GM12873 (cell line): ENCODE measurements around the gene FGF21.

ENCODE experiments used
- CTCF ChIP-seq: IDR thresholded peaks from 2 replicates; pipeline ENCODE4 v1.5.1; 2012; ENCODE audit warnings: low read depth, mild to moderate bottlenecking, moderate library complexity, low read length, control low read depth; ENCODE audit not compliant: insufficient read depth; ENCODE audit errors: missing control alignments

The FGF21 gene

DNA sequence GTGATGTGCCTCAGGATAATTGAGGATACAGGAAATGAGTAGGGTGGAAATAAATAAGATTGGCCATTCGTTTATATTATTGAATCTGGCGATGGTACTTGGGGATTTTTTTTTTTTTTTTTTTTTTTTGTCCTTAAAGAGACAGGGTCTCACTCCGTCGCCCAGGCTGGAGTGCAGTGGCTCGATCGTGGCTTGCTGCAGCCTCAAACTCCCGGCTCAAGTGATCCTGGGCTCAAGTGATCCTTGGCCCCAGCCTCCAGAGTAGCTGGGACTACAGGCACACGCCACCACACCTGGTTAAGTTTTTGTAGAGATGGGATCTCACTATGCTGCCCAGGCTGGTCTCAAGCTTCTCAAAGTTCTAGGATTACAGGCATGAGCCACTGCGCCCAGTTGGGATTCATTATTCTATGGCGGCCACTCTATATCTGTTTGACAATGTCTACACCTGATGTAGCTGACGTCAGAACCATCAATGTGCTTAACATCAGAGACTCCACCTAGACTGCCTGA lies 33.1 kb upstream of the FGF21 start:
- no peak for TF ChIP-seq CTCF

DNA sequence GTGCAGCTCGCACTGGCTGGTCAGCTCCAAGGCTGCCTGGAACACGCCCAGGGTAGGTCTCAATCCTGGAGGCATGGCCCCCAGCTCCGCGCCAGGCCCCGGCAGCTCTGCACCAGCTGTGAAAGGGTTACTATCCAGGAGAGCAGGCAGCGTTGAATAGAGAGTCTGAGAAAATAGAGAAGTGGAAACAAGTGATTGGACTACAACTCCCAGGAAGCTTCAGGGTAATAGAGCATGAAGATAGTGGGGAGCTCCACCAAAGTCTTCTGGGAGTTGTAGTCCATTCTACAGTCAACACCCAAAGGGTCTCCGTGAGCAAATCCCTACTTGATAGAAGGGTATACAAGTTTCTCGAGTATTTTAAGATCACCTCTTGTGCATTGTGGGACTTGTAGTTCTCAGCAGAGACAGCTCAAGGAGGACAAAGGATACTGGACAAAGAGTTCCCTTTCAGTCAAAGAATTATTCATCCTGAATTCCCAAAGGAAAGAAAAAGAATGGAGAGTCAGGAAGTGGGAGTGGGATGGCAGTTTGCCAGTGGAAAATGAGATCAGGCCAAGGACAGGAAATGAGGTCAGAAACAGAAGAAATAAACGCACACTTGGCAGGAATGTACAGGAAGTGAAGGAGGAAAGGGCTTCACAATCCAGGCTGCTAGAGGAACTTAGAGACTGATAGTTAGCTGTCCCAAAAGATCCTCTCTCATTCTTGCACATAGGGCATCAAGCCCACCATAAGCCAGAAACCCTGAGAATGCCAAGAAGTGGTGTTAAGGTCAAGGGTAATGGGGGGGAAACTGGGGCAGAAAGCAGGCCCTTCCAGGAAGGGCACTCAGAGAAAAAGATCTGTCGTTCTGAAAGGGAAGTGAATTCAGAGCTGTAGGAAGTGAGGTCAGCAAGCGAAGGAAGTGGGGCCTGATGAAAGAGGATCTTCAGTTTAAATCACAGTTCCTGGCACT lies 30.2 kb upstream of the FGF21 start:
- TF ChIP-seq CTCF = no peak

DNA sequence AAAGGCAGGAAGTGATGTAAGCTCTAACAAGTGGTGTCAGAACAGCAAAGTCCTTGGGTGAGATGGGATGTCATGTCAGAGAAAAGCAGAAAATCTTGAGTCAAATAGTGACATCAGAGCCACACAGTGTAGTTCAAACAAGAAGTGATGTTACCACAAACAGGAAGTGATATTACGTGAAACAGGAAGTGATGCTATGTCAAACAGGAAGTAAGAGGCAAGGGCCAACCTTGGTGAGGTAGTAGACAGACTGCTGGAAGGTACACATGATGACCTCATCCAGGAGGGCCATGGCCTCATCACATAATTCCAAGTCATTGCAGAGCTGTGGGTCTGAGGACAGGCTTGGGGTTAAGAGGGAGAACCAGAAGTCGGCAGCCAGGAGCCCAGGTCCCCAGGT lies 28.8 kb upstream of the FGF21 start:
- no peak for TF ChIP-seq CTCF

DNA sequence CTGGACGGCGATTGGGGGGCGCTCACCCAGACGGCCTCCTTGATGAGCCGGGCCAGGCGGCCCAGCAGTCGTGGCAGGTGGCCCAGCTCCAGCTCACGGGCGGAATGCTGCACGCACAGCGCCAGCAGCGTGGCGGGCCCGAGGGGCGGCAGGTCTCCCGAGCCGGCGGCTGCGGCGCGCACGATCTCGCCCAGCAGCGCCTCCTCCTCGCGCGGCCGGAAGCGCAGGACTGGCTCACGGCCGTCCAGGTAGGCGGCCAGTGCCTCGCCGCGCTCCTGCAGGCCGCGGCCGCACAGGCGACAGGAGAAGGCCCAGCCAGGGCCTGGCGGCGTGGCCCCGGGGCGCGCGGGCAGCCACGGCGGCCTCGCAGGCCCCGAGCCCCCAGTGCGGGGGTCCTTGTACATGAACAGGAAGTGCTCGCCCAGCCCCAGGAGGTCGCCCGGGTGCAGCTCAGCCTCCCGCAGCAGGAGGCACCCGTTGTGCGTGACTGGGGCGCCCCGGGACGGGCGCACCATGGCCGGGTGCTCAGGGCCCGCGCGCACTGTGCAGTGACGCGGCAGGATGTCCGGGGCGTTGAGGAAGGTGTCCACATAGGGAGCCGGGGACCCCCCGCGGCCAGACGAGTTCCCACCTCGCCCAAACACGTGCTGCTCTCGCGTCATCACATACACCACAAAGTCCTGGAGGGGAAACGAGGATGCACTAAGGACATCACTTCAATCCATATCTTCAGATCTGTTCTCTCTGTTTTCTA lies 26.2 kb upstream of the FGF21 start:
- TF ChIP-seq CTCF = no peak

- no peak for TF ChIP-seq CTCF
Observed at GRCh38 chr19:48731452-48731851, 23.9 kb upstream of the FGF21 start.

DNA sequence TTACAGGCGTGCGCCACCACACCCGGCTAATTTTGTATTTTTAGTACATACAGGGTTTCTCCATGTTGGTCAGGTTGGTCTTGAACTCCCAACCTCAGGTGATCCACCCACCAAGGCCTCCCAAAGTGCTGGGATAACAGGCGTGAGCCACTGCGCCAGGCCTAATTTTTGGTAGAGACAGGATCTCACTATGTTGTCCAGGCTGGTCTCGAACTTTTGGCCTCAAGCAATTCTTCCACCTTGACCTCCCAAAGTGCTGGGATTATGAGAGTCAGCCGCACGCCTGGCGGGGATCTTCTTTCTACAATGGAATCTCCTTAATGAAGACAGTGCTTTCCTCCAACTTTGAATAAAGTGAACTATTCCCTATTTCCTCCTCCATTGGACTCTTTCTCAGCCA lies 20.7 kb upstream of the FGF21 start:
- no peak for TF ChIP-seq CTCF

DNA sequence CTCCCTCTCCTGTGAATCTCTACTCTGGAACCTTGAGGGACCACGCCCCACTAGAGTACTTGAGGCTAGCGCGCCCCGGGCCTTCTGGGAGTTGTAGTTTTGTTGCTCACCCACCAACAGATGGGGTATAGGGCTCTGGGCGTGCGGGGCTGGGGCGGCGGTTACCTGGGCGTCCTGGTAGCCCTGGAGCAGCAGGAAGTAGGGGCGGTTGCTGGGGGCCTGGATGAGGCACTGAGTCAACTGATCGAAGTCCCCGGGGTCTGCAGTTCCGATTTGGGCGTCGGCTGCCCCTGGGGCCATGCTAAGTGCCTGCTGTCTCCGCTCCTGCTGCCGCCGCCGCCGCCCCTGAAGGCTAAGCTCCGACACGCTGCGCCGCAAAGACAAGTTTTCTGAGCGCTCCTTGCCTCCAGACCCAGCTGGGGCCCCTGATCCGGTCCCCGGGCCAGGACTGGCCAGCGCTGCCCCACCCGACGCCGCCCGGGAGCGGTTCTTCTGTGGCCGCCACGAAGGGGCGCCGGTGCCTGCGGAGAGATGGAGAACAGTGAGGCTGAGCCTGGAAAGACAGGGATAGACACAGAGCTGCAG lies 20.2 kb upstream of the FGF21 start:
- TF ChIP-seq CTCF = no peak
